GM06990 (cell line): Measurements from ENCODE around the gene ZNF668.

Experiments
- DNase-seq: peaks from one replicate; pipeline ENCODE4 v3.0.0-alpha.2; 2011; ENCODE audit not compliant: insufficient read length; ENCODE audit errors: extremely low read depth
- H3K27me3 ChIP-seq: replicated peaks from 2 replicates; pipeline ENCODE4 v1.6.0; 2011; ENCODE audit warnings: low read length; ENCODE audit not compliant: control insufficient read depth, insufficient read depth
- H3K36me3 ChIP-seq: 2 replicates; pipeline ENCODE4 v1.5.1; 2011; ENCODE audit warnings: low read length; ENCODE audit not compliant: control insufficient read depth, insufficient read depth
- H3K4me3 ChIP-seq: replicated peaks from 2 replicates; pipeline ENCODE4 v1.5.1; 2011; ENCODE audit warnings: low read depth, mild to moderate bottlenecking, control low read depth, low read length
- CTCF ChIP-seq: IDR thresholded peaks from 2 replicates; pipeline ENCODE4 v1.5.1; 2011; ENCODE audit warnings: low read length, control low read depth, mild to moderate bottlenecking, inconsistent platforms; ENCODE audit not compliant: insufficient read depth, poor library complexity, severe bottlenecking

The ZNF668 gene

GRCh38 chr16:31071861-31072260, 2.2 kb downstream of the ZNF668 start:
- DNase-seq = no peak
- TF ChIP-seq CTCF = no peak
- H3K36me3 ChIP-seq = peaks cover 5% of the 10 kb centered on the region
- H3K4me3 ChIP-seq = peak overlapping the region; percentile 89
- no peaks in the 10 kb centered on the region for H3K27me3 ChIP-seq

- no peak for DNase-seq
- peaks cover 8% of the 10 kb centered on the region for H3K36me3 ChIP-seq
- no peak for TF ChIP-seq CTCF
- no peak overlapping the region for H3K4me3 ChIP-seq
- H3K27me3 ChIP-seq = no peaks in the 10 kb centered on the region
Measured at GRCh38 chr16:31067342-31067741, 6.7 kb downstream of the ZNF668 start.

GRCh38 chr16:31064882-31065461, 9.1 kb downstream of the ZNF668 start:
- no peak for TF ChIP-seq CTCF
- no peak for DNase-seq
- Histone ChIP-seq H3K4me3 (no peak overlapping the region), H3K36me3 (peaks cover 23% of the 10 kb centered on the region), H3K27me3 (no peaks in the 10 kb centered on the region)

- no peak for DNase-seq
- Histone ChIP-seq H3K27me3 (no peaks in the 10 kb centered on the region), H3K4me3 (no peak overlapping the region), H3K36me3 (peaks cover 23% of the 10 kb centered on the region)
- no peak for TF ChIP-seq CTCF
Measured at GRCh38 chr16:31063843-31064611, 10.0 kb downstream of the ZNF668 start.

DNA sequence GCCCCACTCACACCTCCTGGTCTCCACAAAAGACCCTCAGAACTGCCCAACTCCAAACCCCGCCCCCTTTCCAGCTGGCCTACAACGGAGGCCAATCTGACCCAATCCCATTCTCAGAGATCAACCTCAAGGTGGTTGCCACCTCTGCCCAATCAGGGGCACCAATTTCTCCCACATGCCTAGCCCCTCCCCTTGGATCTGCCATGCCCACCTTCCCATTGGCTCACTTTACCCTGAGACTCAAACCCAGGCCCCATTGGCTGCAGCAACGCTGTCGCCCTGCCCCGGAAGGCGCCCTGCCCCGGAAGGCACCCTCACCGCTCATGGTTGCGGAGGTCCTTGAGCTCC, 10.6 kb downstream of the ZNF668 start:
- Histone ChIP-seq H3K36me3 (peaks cover 23% of the 10 kb centered on the region), H3K4me3 (no peak overlapping the region), H3K27me3 (no peaks in the 10 kb centered on the region)
- no peak for DNase-seq
- TF ChIP-seq CTCF = no peak
